NCI-H2171 (cell line): ENCODE measurements around the gene PSAT1.

Source experiments
- DNase-seq: peaks from one replicate; lab custom pipeline; 2025; lab: John Stamatoyannopoulos, UW

PSAT1 gene

DNA sequence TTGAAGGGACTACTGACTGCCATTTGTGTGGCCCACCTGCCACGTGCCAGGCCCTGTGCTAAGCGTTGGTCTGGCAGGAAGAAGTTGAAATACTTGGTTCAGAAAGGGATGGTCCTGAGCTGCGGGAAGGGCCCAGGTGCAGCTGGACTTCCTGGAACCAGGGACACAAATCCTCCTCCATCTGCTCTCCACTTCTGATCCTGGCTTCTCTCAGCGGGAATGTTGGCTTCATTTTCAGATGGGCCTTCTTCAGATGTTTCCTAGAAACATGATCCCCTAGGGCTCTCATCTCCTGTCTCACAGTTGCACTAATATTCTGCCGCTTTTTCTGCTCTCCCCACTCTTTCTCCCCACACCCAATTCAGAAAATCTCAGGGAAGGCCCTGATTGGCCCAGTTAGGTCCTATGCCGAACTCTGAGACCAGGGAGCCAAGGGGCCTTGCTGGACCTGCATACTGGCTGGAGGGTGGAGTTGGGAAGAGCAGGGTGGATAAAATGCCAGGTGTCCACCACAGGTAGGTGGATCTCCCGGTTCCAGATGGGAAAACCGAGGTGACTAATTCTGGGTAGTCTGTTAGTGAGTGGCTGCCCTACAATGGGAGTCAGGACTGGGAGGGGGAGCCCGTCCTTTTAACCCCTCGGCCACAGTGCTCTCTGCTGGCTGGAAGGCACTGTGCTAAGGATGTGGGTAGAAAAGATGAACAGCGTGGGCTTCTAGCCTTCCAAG is 19.4 kb downstream of the PSAT1 start:
- no peak for DNase-seq

DNA sequence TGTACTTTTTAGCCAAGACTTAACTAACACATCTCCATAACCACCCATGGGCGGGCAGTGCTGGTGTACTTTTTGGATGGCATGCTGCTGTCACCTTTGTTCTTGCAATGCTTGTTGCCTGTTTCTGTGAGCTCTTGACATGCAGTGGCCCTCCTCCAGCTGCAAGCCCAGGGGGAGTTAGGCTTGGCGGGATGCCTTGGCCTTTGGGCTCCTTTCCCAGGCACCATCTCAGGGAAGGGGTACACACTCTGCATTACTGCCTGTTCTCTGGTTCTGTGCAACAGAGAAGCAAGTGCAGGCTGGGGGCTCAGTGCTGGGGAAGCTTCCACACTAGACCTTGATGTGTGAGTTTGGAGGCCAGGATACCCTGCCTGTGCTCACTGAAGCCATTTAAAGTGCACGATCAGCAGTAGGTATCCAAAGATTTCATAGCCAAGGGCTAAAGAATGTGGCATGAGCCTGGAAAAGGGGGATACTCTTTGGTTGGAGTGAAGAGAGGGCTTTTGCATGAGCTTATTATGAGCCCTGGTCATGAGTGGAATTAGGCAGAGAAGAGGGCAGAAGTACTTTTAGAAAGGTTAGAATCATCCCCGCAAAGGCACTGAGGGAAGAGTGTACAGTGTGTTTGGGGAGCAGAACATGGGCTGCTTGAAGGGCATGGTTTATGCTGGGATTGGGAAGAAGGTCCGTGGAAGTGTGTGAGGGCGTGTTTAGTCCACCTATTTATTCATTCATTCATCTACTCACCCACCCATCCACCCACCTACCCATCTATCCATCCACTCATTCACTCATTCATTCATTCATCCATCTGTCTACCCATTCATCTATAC is 22.5 kb downstream of the PSAT1 start:
- no peak for DNase-seq

DNA sequence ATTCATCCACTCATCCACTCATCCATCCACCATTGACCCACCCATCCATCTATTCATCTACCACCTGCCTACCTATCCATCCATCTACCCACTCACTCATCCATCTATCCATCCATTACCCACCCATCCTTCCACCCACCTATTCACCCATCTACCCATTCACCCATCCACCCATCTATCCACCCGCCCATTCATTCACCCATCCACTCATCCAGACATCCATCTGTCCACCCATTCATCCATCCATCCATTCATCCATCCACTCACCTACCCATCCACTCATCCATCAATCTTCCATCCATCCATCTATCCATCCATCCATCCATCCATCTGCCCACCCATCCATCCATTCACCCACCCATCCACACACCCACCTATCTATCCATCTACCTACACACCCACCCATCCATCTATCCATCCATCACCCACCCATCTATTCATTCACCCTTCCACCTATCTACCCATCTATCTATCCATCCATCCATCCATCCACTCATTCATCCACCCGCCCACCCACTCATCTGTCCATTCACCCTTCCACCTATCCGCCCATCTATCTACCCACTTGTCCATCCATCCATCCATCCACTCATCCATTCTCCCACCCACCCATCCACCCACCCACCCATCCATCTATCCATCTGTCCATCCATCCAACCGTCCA is 23.2 kb downstream of the PSAT1 start:
- DNase-seq = no peak

DNA sequence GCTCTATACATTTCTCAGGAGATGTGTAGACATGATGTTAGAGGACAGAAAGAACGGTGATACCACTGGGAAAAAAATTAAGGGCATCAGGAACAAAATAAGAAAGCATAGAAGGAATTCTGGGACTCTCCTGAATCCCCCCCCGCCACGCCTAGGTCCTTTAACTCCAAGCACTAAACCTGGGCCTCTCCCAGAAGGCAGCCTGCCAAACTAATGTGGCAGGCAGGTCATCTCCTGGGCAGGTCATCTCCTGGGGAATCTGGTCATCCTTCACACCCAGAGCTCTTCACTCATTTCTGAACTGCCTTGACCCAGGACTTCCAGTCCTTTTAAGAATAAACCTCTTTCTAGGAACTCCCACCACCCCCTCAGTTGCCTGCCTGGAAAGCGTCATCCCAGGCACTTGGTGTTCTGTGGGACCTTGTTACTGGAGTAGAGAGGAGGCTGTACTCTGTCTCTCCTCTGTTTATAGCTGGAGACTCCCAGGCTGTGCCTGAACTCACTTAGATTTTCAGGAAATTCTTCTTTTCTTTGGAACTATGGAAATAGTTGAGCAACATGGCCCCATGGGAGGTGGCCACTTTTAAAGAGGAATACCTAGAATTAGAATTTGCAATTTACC is 24.1 kb downstream of the PSAT1 start:
- DNase-seq = no peak

DNA sequence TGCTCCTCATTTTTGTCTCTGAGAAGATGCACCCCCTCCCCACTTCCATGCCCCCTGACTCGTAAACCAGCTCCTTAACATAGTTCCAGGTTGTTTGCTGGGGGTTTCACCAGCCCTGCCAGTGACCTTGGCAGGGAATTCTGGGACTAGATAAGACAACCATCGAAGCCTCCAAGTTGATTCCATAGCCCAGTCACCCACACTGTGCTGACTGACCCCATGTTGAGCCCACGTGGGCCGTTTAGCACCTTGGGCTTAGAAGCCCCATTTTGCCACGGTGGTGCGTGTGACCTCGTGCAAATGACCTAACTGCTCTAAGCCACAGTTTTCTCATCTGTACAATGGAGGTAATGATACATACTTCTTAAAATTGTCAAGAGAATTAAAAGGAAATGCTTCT is 24.6 kb downstream of the PSAT1 start:
- no peak for DNase-seq

DNA sequence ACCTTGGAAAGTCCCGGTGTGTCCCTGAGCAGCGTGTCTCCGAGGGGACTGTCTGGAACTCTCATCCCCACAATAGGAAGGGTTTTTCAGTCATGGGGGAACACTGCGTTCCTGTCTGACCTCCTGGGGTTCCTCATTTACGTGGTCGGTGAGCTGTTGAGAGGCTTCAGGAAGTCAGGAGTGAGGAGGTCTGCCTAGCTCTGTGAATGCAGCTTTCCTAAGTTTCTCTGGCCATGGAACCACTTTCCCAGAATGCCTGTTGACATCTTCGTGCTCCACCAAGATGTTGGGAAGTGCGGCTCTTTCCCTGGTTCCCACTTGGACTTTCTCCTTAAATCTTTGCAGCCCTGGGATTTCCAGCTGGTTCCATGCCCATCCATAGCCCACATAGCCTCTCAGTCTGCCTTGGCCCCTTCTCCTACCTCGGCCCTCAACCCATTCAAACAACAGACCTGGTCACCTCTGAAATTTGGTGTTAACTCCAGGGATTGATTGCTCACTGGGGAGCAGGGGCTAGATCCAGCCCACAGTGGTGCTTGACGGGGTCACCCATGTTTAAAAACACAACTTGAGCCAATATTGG is 27.2 kb downstream of the PSAT1 start:
- DNase-seq = no peak

DNA sequence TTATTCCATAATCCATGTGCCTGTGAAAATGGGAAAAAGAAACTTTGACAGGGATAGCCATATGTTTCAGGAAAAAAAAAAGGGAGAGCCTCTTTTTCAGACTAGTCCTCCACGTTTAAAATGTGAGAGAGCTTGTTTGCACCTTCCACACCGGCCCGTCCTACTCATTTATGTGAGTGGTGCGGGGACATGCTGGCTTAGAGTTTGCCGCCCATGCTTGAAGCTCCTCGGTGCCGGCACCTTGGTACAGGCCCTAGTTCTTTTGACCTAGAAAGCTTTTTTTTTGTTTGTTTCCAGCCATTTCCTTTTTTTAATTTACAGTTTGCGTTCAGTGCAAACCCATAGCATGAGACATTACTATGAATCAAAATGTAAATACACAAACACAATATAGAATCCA is 27.8 kb downstream of the PSAT1 start:
- DNase-seq = peak; percentile 13

DNA sequence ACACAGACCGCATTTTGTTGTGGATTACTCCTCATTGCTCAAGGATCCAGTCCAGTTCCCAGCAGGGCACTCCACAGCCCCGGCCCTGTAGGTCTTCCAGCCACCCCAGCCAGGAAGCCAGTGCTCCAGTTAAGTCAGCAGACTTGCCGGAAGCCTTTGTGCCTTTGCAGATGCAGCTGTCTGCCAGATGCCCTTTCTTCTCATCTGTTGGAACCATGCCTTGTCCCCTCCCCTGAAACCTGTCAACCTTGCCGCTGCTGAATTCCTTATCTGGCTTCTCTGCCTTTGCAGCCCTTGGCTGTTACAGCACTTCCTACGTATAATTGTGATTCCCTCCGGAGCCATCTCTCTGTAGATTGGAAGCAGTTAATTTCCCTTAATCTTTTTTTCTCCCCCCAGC is 28.4 kb downstream of the PSAT1 start:
- peak; percentile 91 for DNase-seq

DNA sequence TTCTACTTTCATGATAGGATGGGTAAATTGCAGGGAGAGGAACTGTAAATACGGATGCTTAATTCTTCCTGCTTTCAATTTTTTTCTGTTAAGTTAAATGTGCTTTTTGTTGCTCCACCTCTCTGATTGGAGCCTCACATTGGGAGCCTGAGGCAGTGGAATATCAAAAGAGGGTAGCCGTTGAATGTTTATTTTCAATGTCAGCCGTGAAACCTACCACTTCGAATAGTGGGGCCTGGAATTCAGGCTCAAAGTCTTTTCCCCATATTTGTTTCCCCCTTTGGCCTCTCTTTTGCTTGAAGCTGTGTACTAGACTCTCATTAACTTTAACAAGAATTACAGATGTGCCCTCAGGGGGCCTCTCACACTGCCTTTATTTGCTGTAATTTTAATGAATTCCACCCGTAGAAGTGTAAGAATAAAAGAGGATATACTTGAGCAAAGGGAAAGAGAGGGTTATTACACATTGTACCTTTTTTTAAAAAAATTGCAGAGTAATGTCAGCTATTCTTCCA is 29.0 kb downstream of the PSAT1 start:
- DNase-seq = no peak

DNA sequence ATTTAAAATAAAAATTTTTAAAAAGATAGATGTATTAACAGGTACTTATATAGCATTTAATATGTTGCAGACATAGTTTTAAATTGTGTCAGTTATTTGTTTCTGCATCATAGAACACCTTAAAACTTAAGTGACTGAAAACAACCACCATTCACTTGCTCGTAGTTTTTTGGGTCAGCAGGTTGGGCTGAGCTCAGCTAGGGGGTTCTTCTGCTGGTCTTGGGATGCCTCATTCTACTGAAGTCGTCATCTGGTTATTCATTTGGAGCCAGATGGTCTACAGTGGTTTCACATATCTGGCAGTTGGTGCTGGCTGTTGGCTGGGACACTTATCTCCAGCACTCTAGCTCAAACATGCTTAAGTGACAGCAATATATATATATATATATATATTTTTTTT is 29.6 kb downstream of the PSAT1 start:
- DNase-seq = peak; percentile 84

DNA sequence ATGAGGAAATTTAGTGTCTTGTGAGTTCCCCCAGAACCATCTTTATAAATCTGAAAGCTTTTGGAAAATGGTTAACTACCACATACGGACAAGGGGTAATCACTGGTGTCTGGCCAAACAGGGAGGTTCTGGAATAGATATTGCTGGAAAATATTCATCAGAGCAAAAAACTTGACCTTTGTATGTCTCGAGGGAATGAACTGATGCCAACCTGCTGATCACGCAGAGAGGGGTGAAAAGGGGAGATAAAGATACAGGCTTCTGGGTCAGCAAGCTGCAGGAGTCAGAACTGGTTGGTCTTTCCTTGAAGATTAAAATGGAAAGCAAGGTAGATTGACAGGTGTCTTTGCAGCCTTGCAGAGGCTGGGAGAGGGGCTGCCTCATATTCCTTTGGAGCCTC is 35.5 kb downstream of the PSAT1 start:
- DNase-seq = no peak

DNA sequence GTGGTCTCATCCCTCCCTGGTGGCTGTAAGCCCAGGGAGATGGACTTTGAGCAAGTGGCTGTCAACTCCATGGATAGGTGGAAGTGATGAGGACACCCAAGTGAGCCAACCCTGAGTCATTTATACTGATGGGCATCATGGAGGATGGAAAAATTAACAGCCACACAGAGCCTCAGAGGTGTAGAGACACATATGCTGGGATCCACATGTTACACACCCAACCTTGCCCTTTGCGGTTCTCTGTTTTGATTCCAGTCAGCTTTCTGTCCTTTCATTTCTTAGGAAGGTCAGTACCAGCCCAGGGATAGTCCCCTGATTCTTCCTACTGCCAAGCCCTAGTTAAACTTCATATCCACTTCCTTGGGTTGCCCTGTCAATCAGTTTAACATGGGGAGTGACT is 51.9 kb downstream of the PSAT1 start:
- DNase-seq = no peak

DNA sequence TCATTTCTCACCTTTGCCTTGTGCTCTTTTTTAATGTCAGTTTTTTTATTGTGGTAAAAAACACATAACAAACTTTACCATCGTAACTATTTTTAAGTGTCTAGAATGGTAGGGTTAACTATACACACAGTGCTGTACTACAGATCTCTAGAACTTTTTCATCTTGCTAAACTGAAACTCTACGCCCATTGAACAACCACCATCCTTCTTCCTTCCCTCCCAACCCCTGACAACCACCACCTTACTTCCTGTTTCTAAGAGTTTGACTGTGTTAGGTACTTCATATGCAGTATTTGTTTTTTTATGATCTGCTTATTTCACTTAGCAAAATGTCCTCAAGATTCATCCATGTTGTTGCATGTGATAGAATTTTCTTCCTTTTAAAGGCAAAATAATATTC is 54.9 kb downstream of the PSAT1 start:
- DNase-seq = no peak

DNA sequence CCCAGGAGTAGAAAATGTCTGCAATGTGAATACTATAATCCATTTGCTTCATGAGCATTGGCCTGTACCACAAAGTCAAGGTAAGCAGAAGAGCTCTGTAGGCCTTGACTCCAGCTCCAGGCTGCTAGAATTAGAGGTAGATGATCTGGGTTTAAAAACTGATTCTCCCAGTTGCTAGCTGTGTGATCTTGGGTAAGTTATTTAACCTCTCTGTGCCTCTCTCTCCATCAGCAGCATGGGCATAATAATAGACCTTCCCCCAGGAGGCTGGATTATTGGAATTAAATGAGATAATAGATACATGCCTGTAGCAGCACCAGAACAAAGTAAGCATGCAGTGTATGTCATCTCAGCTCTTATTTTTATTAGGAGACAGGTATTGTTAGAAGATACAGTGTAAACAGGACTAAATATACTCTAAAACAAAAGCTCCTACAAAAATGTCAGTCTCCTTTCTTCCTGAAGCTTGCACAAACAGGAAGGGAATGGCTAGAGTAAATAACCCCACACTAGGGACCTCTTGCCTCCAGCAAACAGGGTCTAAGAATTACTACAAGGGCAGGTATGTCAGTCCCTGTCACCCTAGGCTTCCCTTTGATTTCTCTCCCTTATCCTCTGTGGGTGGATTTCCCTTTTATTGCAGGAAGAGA is 57.5 kb downstream of the PSAT1 start:
- no peak for DNase-seq

DNA sequence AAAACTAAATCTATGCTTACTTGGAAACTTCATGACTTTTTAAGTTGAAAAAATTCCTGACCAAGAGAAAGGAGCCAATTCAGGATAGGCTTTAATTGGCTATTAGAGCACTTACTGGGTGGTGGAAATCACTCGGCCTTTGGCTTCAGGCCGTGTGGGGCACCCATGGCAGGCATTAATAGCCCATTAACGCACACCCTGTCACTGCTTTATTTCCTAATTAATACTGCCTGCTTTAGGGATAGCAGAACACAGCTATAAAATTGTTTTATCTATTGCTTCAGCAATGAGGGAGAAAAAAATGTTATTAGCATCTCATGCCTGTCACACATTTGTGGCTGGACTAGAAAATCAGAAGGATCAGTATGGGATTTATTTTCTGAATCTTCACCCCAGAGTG is 58.1 kb downstream of the PSAT1 start:
- no peak for DNase-seq

DNA sequence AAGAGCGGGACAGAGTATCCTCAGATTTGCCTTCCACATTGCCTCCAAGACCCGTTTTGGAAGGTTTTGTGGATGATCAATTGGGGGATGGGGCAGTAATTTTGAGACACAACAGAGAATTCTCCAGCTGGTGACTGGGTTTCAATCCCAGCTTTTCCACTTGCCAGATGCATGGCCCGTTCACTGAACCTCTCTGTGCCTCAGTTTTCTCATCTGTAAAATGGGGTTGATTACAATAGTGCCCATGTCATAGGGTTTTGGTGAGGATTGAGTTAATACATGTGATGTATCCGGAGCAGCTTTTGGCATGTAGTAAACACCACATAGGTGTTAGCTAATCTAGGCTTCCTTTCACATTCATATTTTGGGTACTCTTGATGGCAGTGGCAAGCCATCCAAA is 59.7 kb downstream of the PSAT1 start:
- no peak for DNase-seq

DNA sequence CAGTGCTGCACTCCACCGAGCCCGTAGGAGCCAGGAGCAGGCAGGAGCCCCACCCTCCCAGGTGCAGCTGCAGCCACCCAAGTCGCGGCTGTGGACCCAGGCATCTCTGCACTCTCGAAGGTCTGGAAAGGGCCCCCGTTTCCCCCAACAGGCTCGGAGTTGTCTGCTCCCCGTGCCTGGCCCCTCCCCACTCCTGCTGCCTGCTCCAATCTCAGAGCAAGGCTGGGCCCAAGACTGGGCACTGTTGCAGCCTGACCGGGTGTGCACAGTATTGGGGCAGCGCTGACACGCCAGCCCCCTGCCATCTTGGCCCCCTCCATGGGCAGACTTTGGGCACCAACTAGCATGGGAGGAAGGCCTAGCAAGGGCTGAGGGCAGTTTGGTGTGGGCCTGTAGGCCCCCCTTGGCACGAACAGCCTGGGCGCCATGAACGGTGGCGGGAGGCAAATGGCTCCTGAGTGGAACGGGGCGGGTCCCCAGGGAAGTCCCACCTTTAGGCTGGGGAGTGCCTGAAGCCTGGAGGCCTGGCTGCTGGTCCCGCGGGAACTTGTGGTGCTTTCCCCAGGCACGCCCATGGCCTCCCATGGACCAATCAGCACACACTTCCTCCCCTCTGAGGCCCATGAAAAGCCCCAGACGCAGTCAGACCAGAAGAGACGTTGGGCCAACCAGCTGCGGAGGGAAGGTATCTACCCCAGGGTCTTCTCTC is 60.4 kb downstream of the PSAT1 start:
- no peak for DNase-seq

DNA sequence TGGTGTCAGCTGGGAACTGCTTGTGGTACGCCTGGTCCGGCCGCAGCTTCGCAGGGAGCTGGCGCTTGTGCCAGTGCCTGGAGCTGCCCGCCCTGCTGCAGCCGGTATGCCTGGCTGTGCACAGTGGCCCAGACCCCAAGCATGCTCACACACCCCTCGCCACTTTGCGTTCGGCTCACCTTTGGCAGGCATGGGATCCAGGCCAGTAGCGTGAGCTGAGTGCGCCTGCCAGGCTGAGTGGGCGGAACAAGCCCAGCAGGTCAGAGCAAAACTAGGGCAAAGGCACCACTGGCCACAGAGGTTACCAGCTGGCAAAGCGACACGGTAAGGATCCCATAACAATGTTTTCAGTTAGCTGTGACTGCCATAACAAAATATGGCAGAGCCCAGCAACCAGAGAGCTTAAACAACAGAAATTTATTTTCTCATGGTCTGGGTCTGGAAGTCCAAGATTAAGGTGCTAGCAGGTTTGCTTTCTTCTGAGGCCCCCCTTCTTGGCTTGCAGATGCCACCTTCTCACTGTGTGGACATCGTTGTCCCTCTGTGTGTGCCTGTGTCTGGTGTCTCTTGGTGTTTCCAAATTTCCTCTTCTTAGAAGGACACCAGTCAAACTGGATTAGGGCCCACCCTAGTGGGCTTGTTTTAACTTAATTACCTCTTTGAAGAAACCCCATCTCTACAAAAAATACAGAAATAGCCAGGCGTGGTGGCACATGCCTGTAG is 61.6 kb downstream of the PSAT1 start:
- DNase-seq = no peak

DNA sequence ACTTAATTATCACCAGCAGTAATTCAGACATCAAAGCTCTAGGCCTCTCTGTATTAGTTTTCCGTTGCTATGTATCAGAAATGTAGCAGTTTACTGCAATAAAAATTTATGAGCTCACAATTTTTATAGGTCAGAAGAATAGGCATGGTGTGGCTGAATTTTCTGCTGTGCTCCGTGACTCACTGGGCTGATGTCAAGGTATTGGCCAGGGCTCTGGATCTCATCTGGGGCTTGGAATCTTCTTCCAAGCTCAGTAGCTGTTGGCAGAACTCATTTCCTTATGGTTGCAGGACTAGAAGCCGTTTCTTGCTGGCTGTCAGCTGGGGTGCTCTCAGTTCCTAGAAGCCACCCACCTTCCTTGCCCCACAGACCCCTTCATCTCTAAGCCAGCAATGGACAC is 66.3 kb downstream of the PSAT1 start:
- DNase-seq = no peak
